GM18870 (cell line): ENCODE results near the gene VSTM5.

Experiments used
- ATAC-seq: cut with Tn5 transposase; IDR thresholded peaks from one replicate; pipeline ENCODE4 v1.9.1; 2021; ENCODE audit warnings: moderate library complexity; ENCODE audit not compliant: unreplicated experiment

VSTM5 gene

GRCh38 chr11:93843906-93844305 lies 6.5 kb downstream of the VSTM5 start:
- no peak for ATAC-seq

- ATAC-seq = no peak
These were observed 8.0 kb downstream of the VSTM5 start for GRCh38 chr11:93842461-93842860.

GRCh38 chr11:93842034-93842433 lies 8.4 kb downstream of the VSTM5 start:
- ATAC-seq = no peak

GRCh38 chr11:93841446-93841845 lies 9.0 kb downstream of the VSTM5 start:
- no peak for ATAC-seq

- ATAC-seq = no peak
These were observed 9.4 kb downstream of the VSTM5 start for GRCh38 chr11:93840981-93841380.

- ATAC-seq = no peak
These were observed 10.2 kb downstream of the VSTM5 start for GRCh38 chr11:93840180-93840579.

- ATAC-seq = no peak
These were observed 11.5 kb downstream of the VSTM5 start for GRCh38 chr11:93838967-93839366.

GRCh38 chr11:93832780-93833179 lies 17.6 kb downstream of the VSTM5 start:
- ATAC-seq = no peak

GRCh38 chr11:93831343-93832127 lies 18.9 kb downstream of the VSTM5 start:
- ATAC-seq = no peak

- ATAC-seq = no peak
These were observed 20.8 kb downstream of the VSTM5 start for GRCh38 chr11:93829598-93829997.

GRCh38 chr11:93827363-93827762 lies 23.1 kb downstream of the VSTM5 start:
- no peak for ATAC-seq

GRCh38 chr11:93823210-93823609 lies 27.2 kb downstream of the VSTM5 start:
- no peak for ATAC-seq

- ATAC-seq = no peak
These were observed 28.1 kb downstream of the VSTM5 start for GRCh38 chr11:93822359-93822758.

- no peak for ATAC-seq
These were observed 28.8 kb downstream of the VSTM5 start for GRCh38 chr11:93821617-93822016.

- ATAC-seq = no peak
These were observed 29.6 kb downstream of the VSTM5 start for GRCh38 chr11:93820847-93821246.

- no peak for ATAC-seq
These were observed 30.3 kb downstream of the VSTM5 start for GRCh38 chr11:93819966-93820695.

- ATAC-seq = no peak
These were observed 32.7 kb downstream of the VSTM5 start for GRCh38 chr11:93817426-93818348.

GRCh38 chr11:93814966-93815633 lies 35.3 kb downstream of the VSTM5 start:
- ATAC-seq = no peak

GRCh38 chr11:93813974-93814373 lies 36.4 kb downstream of the VSTM5 start:
- ATAC-seq = no peak

- no peak for ATAC-seq
These were observed 42.4 kb downstream of the VSTM5 start for GRCh38 chr11:93807980-93808379.

- ATAC-seq = no peak
These were observed 45.5 kb downstream of the VSTM5 start for GRCh38 chr11:93804879-93805278.
